Fibroblast of skin of right biceps (primary cell): ENCODE data around the gene POLR2B.
"Not testable (repeated sequence)": the region's sequence is repeated elsewhere in the genome, so short reads cannot be mapped to it uniquely, and the experiment has no call there.

Experiments
- DNase-seq: peaks from one replicate; pipeline ENCODE4 v3.0.0-alpha.2; 2013

POLR2B gene

GRCh38 chr4:56990109-56990905 is 11.6 kb downstream of the POLR2B start:
- DNase-seq = peak; percentile 63

GRCh38 chr4:56995525-56995924 is 16.8 kb downstream of the POLR2B start:
- peak; percentile 85 for DNase-seq

DNA sequence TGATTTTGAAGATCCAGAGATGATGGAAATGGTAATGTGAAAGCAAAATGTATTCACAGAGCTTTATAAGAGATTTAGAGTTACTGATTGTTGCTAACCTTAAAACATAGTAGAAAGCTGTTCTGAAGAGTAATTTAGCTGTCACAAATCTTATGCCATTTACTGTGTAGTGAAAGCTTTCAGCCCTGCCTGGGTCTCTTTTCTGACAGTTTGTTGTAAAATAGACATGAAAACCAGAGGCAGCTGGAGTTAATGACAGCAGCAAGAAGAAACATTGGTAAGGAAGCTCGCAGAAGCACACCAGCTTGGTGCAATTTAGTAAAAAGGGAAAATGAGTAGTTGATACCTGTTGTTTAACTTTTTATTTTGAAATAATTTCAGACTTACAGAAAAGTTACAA is 21.1 kb downstream of the POLR2B start:
- DNase-seq = no peak

- DNase-seq = no peak
These were observed 34.9 kb downstream of the POLR2B start for GRCh38 chr4:57013543-57014120.

DNA sequence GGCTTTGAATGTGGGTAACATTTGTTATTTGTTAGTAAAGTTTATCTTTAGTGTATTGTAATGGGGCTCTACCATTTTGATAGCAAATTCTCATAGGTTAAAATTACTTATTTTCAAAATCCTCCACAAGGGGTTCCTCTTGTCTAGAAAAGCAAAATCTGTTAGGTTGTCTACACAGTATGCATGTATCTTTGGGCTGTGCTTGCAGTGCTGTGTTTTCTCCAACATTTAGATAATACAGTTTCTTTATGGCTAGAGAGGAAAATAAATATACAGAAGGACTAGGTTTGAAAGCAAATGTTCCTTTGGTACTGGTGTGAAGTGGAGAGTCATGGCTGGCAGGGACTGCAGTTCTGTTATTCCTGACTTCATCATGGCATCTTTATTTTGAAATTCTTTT is 40.3 kb downstream of the POLR2B start:
- DNase-seq = no peak

GRCh38 chr4:57020467-57021101 is 41.9 kb downstream of the POLR2B start:
- peak; percentile 89 for DNase-seq

DNA sequence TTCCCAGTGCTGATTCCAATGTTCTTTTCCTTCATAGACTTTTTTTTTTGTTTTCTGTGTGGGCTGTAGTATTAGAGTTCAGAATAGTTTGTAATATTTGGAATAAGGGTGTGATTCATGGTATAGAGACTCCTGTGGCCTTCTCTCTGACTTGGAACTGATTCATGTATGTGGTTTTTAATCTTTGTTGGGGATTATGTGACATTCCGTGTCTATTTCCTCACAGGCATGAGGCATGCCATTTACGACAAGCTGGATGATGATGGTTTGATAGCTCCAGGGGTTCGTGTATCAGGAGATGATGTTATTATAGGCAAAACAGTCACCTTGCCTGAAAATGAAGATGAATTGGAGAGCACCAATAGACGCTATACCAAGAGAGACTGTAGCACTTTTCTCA is 44.4 kb downstream of the POLR2B start:
- peak; percentile 97 for DNase-seq

- no peak for DNase-seq
These were observed 55.8 kb downstream of the POLR2B start for GRCh38 chr4:57034520-57034919.

DNA sequence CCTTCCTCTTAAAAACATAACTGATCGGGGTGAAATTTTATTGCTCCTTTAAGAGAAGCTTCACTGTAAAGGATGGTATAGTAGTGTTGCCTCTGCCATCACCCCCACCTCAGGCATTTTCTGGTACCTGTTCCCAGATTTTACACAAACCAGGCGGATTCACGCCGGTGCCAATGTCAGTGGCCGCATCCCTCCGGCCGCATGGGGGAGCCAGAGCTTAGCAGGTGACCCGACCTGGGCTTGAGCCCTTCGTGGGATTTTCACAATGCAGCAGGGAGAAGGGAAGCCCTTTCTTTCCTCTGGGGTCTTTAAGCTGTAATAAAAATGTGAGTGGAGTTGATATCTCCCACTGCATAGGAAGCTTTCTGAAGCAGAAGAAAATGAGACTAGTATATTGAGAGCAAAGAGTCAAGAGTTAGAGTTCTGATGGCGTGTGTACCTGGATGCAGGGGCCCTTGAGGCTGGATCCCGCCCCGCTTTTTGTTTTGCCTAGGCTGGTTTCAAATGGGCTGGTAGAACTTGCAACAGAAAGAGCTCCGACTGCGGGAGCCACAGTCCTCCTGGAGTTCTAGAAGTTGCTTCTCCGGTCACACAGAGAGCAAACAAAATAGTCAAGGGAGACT is 59.4 kb downstream of the POLR2B start:
- peak; percentile 59 for DNase-seq

GRCh38 chr4:57039345-57039744 is 60.6 kb downstream of the POLR2B start:
- peak; percentile 18 for DNase-seq

GRCh38 chr4:57040510-57040909 is 61.8 kb downstream of the POLR2B start:
- no peak for DNase-seq

DNA sequence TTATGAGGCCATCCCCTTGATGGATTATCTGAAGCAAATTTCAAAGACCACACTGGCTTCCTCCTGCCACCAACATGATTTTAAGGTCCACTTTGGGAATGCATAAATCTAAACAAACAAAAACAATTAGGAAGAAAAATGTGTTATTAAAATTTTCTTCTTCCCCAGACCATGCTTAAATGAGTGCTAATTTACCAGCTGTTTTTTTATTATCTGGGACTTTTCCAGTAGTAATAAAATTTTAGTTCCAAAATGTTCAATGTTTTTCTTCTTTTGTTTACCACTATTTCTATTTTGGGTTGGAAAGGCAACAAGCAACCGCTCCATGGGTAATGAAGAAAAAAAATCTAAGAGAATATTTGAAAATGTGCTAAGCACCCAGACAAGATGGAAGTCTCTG is 62.3 kb downstream of the POLR2B start:
- no peak for DNase-seq

GRCh38 chr4:57042711-57043169 is 64.0 kb downstream of the POLR2B start:
- DNase-seq = peak; percentile 73

DNA sequence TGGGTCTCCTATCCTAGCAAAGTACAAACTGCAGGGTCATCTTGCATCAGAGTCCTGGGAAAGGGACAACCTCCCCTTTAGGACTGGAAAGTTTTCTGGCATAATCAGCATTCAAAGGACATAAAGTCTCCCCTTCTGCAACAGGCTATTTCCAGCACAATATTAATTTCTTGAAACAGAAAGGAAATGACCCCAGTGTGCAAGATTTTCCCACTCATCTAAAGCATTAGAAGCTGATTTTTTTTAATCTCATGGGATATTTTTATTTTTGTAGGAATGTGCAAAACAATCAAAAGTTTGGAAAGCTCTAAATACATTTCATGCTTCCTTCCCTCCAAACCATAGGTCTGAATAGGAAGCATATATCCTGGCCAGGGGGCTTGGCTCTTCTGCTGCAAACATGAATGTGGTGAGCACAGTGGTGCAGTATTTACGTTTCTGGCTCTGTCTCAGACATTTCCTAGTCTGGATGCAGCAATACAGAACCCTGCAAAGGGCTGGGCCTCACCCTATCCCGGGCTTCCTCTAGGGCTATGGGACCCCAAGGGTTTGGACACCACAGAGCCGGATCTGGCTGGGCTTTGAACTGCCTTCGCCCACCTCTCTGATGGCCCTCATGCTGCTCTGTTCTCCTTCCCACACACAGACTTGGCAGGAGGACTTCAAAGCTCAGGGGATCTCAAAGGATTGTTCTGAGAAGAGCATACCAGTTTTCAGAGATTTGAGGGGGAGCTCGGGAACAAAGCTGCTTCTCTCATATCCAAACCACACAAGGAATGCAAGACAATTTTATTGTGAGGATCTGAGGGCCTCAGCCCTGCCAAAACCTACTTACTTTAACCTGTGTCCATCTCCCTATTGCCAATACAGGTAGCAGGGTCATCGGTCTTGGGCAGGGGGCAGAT is 64.9 kb downstream of the POLR2B start:
- DNase-seq = peak; percentile 88

GRCh38 chr4:57044279-57044678 is 65.6 kb downstream of the POLR2B start:
- peak; percentile 89 for DNase-seq

GRCh38 chr4:57044996-57045395 is 66.3 kb downstream of the POLR2B start:
- DNase-seq = peak; percentile 92

- DNase-seq = not testable (repeated sequence)
These were observed 68.3 kb downstream of the POLR2B start for GRCh38 chr4:57047046-57047445.

DNA sequence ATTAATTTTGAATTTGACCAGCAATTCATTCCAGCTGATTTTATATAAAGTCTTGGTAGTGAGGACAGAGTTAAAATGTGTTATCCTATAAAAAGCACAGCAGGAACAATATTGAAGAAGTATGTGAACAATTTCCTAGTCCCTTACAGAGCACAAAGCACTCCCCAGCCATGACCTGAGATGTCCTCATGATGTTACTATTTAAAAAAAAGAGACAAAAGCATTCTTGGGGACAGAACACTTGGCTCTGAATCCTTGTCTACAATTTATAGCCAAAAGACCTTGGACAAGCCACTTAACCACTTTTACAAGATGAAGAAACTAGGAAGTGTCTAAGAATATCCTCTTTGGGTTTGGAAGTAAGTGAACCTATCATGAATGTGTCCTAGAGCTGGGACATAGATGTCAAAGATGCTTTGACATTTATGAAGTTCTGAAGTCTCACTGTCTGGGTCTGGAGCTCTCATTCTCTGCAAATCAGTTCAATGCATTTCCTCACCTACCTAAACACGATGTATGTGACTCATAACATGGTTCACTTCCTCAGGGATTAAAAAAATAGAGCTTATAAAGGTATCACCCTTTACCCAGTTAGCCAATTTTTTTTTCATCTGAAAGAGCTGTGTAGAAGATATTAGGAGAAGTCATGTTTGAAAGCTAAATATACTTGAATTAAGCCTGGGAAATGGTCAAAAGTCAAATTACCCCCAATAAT is 70.1 kb downstream of the POLR2B start:
- DNase-seq = peak; percentile 63

DNA sequence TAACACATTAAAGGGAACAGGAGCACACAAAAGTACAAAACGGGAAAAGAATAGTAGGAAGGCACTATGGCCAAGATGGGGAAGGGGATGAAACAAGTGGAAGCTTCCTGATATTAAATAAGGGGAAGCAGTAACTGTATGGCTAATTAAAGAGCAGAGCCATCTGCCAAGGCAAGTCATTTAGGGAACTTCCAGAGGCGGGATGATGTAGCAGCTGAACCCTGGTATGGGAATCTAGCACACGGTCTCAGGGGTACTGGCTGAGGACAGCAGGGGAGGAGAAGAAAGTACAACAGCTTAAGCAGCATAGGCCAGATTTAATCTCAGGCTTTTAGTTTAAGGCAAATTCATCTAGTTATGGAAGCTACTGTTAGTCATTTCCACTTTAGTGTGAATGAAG is 72.4 kb downstream of the POLR2B start:
- no peak for DNase-seq

GRCh38 chr4:57051524-57051923 is 72.8 kb downstream of the POLR2B start:
- DNase-seq = no peak

DNA sequence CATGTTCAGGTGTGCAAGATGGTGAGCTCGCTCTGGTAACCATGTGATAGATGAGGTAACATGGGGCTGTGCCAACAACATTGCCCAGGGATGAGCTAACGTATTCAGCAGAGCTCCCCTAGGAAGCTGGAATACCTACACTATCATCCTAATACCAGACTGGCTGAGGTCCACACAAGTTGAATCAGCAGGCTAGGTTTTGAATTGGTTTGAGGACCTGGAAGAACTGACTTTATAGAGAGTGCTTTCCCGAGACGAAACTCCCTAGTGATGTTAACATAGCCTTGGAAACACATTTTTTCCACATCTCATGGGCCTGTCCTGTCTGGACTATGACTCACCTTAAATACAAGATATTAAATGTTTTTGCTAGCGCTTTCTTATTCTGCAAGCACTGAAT is 74.8 kb downstream of the POLR2B start:
- DNase-seq = peak; percentile 82

DNA sequence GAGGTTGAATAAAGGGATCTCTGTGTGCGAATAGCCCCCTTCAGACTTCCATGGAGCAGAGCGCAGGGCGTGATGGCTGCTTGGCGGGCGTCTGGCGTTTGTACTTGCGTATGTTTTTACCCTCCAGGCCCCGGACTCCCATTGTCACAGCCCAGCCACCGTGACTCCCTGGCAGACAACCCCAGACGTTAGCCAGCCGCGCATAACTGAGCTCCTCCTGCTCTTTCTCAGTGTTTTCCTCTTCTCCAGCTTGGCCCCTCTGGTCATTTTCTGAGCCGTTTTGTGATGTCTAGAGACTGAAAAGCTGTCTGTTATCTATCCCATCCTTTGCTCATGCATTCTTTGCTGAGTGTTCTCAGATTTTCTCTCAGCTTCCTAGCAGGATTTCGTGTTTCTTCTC is 77.2 kb downstream of the POLR2B start:
- DNase-seq = no peak
